H9 (cell line): ENCODE data around the gene RAPGEF3. TPM values are rescaled to one million over a fixed set of nuclear protein-coding genes. Genes with fewer than 3 reads are reported as not detected.
A peak's percentile ranks its signal among the peaks of the same experiment; 100 is the strongest.

Experiments used
- DNase-seq: peaks from one replicate; pipeline ENCODE4 v3.0.0-alpha.2; 2017
- H2AFZ ChIP-seq: one replicate; pipeline ENCODE4 v1.6.1; 2013; ENCODE audit warnings: mild to moderate bottlenecking, low read length, control low read depth, moderate library complexity
- H2AK5ac ChIP-seq: 2 replicates; pipeline ENCODE4 v1.6.1; 2013; ENCODE audit warnings: low read length, control low read depth, mixed read lengths; ENCODE audit not compliant: insufficient read length
- H2BK120ac ChIP-seq: one replicate; pipeline ENCODE4 v1.6.1; 2013; ENCODE audit warnings: low read depth, mild to moderate bottlenecking, low read length, control low read depth, inconsistent platforms; ENCODE audit not compliant: poor library complexity, severe bottlenecking
- H2BK12ac ChIP-seq: 2 replicates; pipeline ENCODE4 v1.6.1; 2013; ENCODE audit warnings: low read length, control low read depth, mixed read lengths, low read depth; ENCODE audit not compliant: insufficient read length
- H2BK15ac ChIP-seq: 2 replicates; pipeline ENCODE4 v1.6.1; 2013; ENCODE audit warnings: low read depth, low read length, control low read depth
- H2BK20ac ChIP-seq: one replicate; pipeline ENCODE4 v1.6.1; 2013; ENCODE audit warnings: low read depth, mild to moderate bottlenecking, low read length, control low read depth, inconsistent platforms; ENCODE audit not compliant: poor library complexity, severe bottlenecking
- H2BK5ac ChIP-seq: 2 replicates; pipeline ENCODE4 v1.6.1; 2013; ENCODE audit warnings: low read length, control low read depth, mixed read lengths; ENCODE audit not compliant: insufficient read length
- H3K14ac ChIP-seq: 2 replicates; pipeline ENCODE4 v1.6.1; 2013; ENCODE audit warnings: low read length, control low read depth; ENCODE audit not compliant: insufficient read depth
- H3K18ac ChIP-seq: 2 replicates; pipeline ENCODE4 v1.6.1; 2013; ENCODE audit warnings: low read depth, mild to moderate bottlenecking, mixed read lengths, low read length, control low read depth; ENCODE audit not compliant: insufficient read length
- H3K23ac ChIP-seq: 2 replicates; pipeline ENCODE4 v1.6.1; 2013; ENCODE audit warnings: low read length, control low read depth, mixed read lengths, low read depth; ENCODE audit not compliant: insufficient read length
- H3K23me2 ChIP-seq: 2 replicates; pipeline ENCODE4 v1.6.1; 2013; ENCODE audit warnings: low read depth, mild to moderate bottlenecking, mixed read lengths, low read length, control low read depth; ENCODE audit not compliant: insufficient read length, poor library complexity, severe bottlenecking
- H3K27ac ChIP-seq: 2 replicates; pipeline ENCODE4 v1.5.1; 2013; ENCODE audit warnings: low read length, control low read depth, mixed read lengths, low read depth; ENCODE audit not compliant: insufficient read length
- H3K27me3 ChIP-seq: 2 replicates; pipeline ENCODE4 v1.6.1; 2013; ENCODE audit warnings: low read length, control low read depth, inconsistent platforms; ENCODE audit not compliant: insufficient read depth
- H3K4ac ChIP-seq: 2 replicates; pipeline ENCODE4 v1.6.1; 2013; ENCODE audit warnings: low read depth, mild to moderate bottlenecking, control low read depth, inconsistent platforms, low read length, moderate library complexity
- H3K4me1 ChIP-seq: 2 replicates; pipeline ENCODE4 v1.6.1; 2013; ENCODE audit warnings: low read length, control low read depth, inconsistent platforms; ENCODE audit not compliant: insufficient read depth
- H3K4me2 ChIP-seq: 2 replicates; pipeline ENCODE4 v1.6.1; 2013; ENCODE audit warnings: low read length, control low read depth, mixed read lengths; ENCODE audit not compliant: insufficient read length, insufficient read depth
- H3K56ac ChIP-seq: 2 replicates; pipeline ENCODE4 v1.6.1; 2013; ENCODE audit warnings: low read depth, mild to moderate bottlenecking, mixed read lengths, low read length, control low read depth; ENCODE audit not compliant: insufficient read length
- H3K79me1 ChIP-seq: 2 replicates; pipeline ENCODE4 v1.6.1; 2013; ENCODE audit warnings: low read depth, mild to moderate bottlenecking, moderate library complexity, low read length, control low read depth, inconsistent platforms; ENCODE audit not compliant: insufficient read depth, poor library complexity, severe bottlenecking
- H3K79me2 ChIP-seq: 2 replicates; pipeline ENCODE4 v1.6.1; 2013; ENCODE audit warnings: low read length, control low read depth, inconsistent platforms; ENCODE audit not compliant: insufficient read depth
- H3K9ac ChIP-seq: 2 replicates; pipeline ENCODE4 v1.6.1; 2013; ENCODE audit warnings: low read length, control low read depth, mixed read lengths; ENCODE audit not compliant: insufficient read length; ENCODE audit errors: extremely low read depth
- H3K9me3 ChIP-seq: one replicate; pipeline ENCODE4 v1.6.1; 2013; ENCODE audit warnings: low read depth, low read length, inconsistent platforms; ENCODE audit not compliant: control insufficient read depth
- H3T11ph ChIP-seq: one replicate; pipeline ENCODE4 v1.6.1; 2013; ENCODE audit warnings: mild to moderate bottlenecking, low read length, control low read depth, inconsistent platforms
- H4K20me1 ChIP-seq: one replicate; pipeline ENCODE4 v1.6.1; 2013; ENCODE audit not compliant: control insufficient read depth, insufficient read length, insufficient read depth
- H4K5ac ChIP-seq: 2 replicates; pipeline ENCODE4 v1.6.1; 2013; ENCODE audit warnings: low read depth, mild to moderate bottlenecking, mixed read lengths, low read length, control low read depth; ENCODE audit not compliant: insufficient read length
- H4K8ac ChIP-seq: replicated peaks from 2 replicates; pipeline ENCODE4 v1.6.1; 2013; ENCODE audit warnings: low read length, control low read depth, mixed read lengths, low read depth; ENCODE audit not compliant: insufficient read length
- H4K91ac ChIP-seq: 2 replicates; pipeline ENCODE4 v1.6.1; 2013; ENCODE audit warnings: low read depth, mild to moderate bottlenecking, moderate library complexity, mixed read lengths, low read length, control low read depth; ENCODE audit not compliant: insufficient read length
- H3K27ac Mint-ChIP-seq, 3 experiments: 2 replicates in 2 of 3; 3 replicates in 1 of 3; pipeline ENCODE4 v1.8.0; 2020 to 2021; ENCODE audit warnings: mixed read lengths in 3 of 3, mild to moderate bottlenecking in 1 of 3, moderate library complexity in 1 of 3
- H3K27me3 Mint-ChIP-seq: 2 replicates; pipeline ENCODE4 v1.8.0; 2021; ENCODE audit warnings: low read depth, mild to moderate bottlenecking, moderate library complexity, mixed read lengths
- H3K36me3 Mint-ChIP-seq, 3 experiments: 2 replicates in 2 of 3; 3 replicates in 1 of 3; pipeline ENCODE4 v1.8.0; 2020 to 2021; ENCODE audit warnings: low read depth in 3 of 3, mixed read lengths in 3 of 3; ENCODE audit not compliant: insufficient read depth in 1 of 3
- H3K4me1 Mint-ChIP-seq, 2 experiments: 2 replicates each; pipeline ENCODE4 v1.8.0; 2020; ENCODE audit warnings: mixed read lengths in 2 of 2
- H3K4me3 Mint-ChIP-seq, 2 experiments: 2 replicates in 1 of 2; 3 replicates in 1 of 2; pipeline ENCODE4 v1.8.0; 2020 to 2021; ENCODE audit warnings: mild to moderate bottlenecking in 2 of 2, mixed read lengths in 2 of 2, moderate library complexity in 1 of 2
- H3K9me3 Mint-ChIP-seq, 2 experiments: 2 replicates in 1 of 2; 3 replicates in 1 of 2; pipeline ENCODE4 v1.8.0; 2020; ENCODE audit warnings: mild to moderate bottlenecking in 2 of 2, mixed read lengths in 2 of 2, moderate library complexity in 1 of 2
- WGBS: extraction: QIAGEN DNeasy Blood & Tissue Kit; methylation state at CpG from one replicate; pipeline ENCODE4 v1.1.7; 2013; ENCODE audit warnings: missing lambda C conversion rate, low lambda C conversion rate, mixed read lengths; ENCODE audit not compliant: insufficient read length; ENCODE audit errors: extremely low coverage; 5-methylcytosine and 5-hydroxymethylcytosine counted together
- total RNA-seq: library from RNA; stranded (reverse); gene quantifications from 2 replicates; pipeline ENCODE4 v1.2.1, GENCODE V29; 2021
- TF ChIP-seq, protein P1 (sequence below): fragments of 200-600 bp; sonication (generic); conservative IDR thresholded peaks from 3 replicates; pipeline ENCODE4 v1.8.0; 2021; ENCODE audit warnings: antibody characterized with exemption, mild to moderate bottlenecking

The RAPGEF3 gene
- total RNA-seq, 1 experiment from 2014 or later, result 7.4 TPM

DNA sequence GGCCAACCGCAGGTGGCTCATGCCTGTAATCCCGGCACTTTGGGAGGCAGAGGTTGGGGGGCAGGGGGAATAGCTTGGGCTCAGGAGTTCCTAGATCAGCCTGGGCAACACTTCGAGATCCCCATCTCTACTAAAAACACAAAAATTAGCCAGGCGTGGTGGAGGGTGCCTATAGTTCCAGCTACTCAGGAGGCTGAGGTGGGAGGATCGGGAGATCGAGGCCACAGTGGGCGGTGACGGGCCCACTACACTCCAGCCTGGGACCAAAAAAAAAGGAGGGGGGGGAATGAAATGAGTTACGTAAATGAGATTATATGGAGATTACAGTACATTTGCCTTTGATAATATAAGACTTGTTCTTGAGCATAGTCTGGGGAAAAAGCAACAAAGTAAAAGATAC, 54.0 kb downstream of the RAPGEF3 start:
- no peaks in the 10 kb centered on the region for H3K79me1 ChIP-seq
- H3K4me3 Mint-ChIP-seq, result peak overlapping the region; percentile 83 to 92
- no peaks in the 10 kb centered on the region for H3K9me3 Mint-ChIP-seq
- no peaks in the 10 kb centered on the region; the same call in 1 of the 2 replicates for H3K4me1 ChIP-seq
- peaks cover 2 to 25% (median 24%) of the 10 kb centered on the region in 3 experiments for H3K36me3 Mint-ChIP-seq
- no peak overlapping the region for H2BK15ac ChIP-seq
- H3T11ph ChIP-seq, result no peak overlapping the region
- peak overlapping the region; percentile 82 for H3K9ac ChIP-seq
- H3K18ac ChIP-seq, result no peak overlapping the region
- peaks cover 20 to 23% of the 10 kb centered on the region in 2 experiments for H3K4me1 Mint-ChIP-seq
- H4K20me1 ChIP-seq, result no peaks in the 10 kb centered on the region
- no peaks in the 10 kb centered on the region for H3K27me3 Mint-ChIP-seq
- H2BK5ac ChIP-seq, result no peak overlapping the region
- TF ChIP-seq, protein P1, sequence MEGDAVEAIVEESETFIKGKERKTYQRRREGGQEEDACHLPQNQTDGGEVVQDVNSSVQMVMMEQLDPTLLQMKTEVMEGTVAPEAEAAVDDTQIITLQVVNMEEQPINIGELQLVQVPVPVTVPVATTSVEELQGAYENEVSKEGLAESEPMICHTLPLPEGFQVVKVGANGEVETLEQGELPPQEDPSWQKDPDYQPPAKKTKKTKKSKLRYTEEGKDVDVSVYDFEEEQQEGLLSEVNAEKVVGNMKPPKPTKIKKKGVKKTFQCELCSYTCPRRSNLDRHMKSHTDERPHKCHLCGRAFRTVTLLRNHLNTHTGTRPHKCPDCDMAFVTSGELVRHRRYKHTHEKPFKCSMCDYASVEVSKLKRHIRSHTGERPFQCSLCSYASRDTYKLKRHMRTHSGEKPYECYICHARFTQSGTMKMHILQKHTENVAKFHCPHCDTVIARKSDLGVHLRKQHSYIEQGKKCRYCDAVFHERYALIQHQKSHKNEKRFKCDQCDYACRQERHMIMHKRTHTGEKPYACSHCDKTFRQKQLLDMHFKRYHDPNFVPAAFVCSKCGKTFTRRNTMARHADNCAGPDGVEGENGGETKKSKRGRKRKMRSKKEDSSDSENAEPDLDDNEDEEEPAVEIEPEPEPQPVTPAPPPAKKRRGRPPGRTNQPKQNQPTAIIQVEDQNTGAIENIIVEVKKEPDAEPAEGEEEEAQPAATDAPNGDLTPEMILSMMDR, result no peak
- H3K27me3 ChIP-seq, result no peaks in the 10 kb centered on the region
- no peak overlapping the region for H4K5ac ChIP-seq
- H2AK5ac ChIP-seq, result no peak overlapping the region
- peaks cover 7% of the 10 kb centered on the region; the same call in 1 of the 2 replicates for H3K79me2 ChIP-seq
- no peak overlapping the region for H2BK20ac ChIP-seq
- H3K27ac Mint-ChIP-seq, result peak overlapping the region in 2 of 3 experiments; percentile 18 to 77; a peak in 3 of 7 replicates
- no peak overlapping the region for H4K8ac ChIP-seq
- H4K91ac ChIP-seq, result no peak overlapping the region
- no peak overlapping the region for H3K27ac ChIP-seq
- H3K56ac ChIP-seq, result no peak overlapping the region
- H3K23ac ChIP-seq, result no peak overlapping the region
- no peak overlapping the region for H2AFZ ChIP-seq
- peak overlapping the region; percentile 96 for H3K4me2 ChIP-seq
- no peak overlapping the region for H2BK12ac ChIP-seq
- no CpG with 5 or more reads among the region's 9 CpGs for WGBS
- H3K9me3 ChIP-seq, result no peaks in the 10 kb centered on the region
- peaks cover 6% of the 10 kb centered on the region for H3K23me2 ChIP-seq
- no peak overlapping the region for H3K14ac ChIP-seq
- no peak overlapping the region for H2BK120ac ChIP-seq
- no peak overlapping the region for H3K4ac ChIP-seq
- DNase-seq, result no peak
